NCI-H226 (cell line): ENCODE results near the gene MED10.

Experiments used
- DNase-seq: peaks from one replicate; pipeline ENCODE4 v3.0.0-alpha.2; 2015

MED10 gene, protein sequence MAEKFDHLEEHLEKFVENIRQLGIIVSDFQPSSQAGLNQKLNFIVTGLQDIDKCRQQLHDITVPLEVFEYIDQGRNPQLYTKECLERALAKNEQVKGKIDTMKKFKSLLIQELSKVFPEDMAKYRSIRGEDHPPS

DNA sequence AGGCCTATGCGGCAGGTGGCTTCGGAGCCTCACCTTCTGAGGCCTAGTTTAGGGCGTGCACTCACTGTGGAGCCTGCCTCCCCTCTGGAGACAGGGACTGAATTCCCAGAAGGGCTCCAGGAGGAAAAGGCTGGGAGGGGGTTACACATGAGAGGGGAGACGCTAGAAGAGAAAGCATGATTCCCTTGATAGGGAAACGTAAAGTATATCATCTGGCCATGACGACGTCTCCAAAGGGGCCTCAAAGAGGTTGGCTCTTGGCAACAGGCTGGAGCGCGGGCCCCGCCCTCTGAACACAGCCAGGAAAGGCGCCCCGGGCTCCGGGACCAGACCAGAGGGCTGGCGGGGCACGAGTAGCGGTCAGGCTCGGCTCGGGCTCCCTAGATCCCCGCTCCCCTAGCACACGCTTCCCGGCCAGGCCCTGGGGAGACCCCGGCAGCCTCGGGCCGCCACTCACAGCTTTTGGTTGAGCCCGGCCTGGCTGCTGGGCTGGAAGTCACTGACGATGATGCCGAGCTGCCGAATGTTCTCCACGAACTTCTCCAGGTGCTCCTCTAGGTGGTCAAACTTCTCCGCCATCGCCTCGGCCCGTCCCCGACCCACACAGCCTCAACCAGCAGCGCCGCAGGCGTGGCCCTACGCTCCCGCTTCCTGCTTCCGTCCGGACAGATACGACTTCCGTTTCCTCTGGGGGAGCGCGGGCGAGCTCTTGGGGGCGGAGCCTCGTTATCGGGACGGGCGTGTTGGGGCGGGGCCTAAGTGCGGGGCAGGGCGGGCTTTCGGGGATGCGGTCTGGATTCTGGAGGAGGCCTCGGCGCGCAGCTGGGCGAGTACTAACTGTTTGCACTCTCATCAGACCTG is at the start of gene MED10:
Gene MED10, minus strand, starts transcription at position 643 of the 861 bp plus-strand sequence. Its CDS starts 64 bp downstream, at position 579.
- DNase-seq = peak; percentile 89

DNA sequence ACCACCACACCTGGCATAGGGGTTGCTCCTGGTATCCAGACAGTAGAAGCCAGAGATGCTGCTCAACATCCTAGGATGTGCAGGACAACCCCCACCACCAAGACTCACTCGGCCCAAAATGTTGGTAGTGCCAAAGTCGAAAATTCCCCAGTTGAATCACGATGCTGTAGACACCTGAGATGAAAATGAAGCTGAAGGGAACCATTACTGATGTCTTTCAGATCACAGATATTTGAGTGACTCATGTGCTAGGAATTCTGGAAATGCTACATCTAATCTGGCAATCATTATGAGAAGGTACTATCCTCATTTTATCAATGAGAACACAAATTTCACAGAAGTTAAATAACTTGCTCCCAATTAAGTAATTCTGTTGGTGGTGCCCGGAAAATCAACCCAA is 49.3 kb upstream of the MED10 start:
- no peak for DNase-seq

DNA sequence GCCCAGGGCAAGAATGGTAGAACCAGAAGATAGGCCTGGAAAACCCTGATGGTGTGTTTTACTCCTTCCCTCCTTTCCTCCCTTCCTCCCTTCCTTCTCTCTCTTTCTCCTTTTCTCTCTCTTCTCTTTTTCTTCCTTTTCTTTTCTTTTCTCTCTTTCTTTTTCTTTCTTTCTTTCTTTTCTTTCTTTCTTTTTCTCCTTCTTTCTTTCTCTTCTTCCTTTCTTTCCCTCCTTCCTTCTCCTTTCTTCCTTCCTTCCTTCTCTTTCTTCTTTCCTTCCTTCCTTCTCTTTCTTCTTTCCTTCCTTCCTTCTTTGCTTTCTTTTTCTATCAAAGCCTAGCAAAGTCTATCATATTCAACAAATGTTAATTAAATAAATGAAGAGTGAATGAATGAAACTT is 46.4 kb upstream of the MED10 start:
- DNase-seq = no peak

DNA sequence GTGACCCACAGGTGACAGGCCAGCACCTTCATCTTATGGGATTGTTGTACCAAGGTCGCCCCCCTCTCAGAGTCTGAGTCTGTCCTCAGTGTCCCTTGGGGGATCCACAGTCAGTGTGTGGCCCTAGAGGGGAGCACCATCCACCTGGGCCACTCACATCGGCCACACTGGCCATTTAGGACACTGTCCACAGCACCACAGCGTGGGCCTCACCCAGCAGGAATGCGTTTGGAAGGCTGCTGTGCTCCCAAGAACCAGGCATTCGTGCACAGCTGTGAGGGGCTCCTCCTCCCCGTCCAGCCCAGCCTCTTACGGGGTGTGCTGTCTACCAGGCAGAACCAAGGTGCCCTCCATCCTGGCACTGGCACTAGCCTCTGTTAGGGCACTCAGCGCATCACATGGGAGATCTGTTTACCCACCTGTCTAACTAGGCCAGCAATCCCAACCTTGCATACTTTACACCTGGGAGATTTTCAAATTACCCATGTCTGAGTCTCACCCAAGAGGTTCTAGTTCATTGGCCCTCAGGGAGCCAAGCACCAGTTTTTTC is 45.8 kb upstream of the MED10 start:
- DNase-seq = no peak

DNA sequence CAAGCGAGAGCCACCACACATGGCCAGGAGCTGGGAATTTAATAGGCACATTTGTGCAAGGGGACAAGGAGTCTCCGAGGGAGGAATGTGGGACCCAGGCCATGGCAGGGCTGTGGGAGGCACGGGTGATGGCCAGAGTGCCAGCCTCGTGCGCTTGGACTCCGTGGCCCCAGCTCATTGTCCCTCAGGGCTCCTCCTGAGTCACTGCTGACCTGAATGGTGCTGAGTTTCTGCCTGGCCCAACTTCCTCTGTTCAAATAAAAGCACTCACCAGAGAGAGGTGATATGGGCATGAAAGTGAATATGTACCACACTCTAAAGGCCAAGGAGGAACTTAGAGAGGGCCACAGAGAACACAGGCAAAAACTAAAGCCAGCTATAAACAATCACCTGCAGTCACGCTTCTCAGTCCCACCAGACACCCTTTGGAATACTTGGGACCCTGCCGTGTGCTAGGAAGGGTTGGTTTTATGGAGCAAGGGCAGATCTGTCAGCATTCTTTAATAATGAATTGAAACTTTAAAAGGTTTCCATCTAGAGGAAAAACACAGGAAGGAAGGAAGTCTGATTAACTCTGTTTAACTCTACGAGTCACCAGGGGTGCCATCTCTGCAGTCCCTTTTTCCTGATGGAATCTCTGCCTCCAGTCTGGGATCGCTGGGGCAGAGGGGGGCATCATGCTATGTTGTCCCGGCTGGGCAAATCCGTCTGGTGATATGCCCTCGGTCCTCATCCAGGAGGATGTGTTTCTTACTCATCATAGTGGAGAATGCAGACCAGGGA is 45.2 kb upstream of the MED10 start:
- no peak for DNase-seq

DNA sequence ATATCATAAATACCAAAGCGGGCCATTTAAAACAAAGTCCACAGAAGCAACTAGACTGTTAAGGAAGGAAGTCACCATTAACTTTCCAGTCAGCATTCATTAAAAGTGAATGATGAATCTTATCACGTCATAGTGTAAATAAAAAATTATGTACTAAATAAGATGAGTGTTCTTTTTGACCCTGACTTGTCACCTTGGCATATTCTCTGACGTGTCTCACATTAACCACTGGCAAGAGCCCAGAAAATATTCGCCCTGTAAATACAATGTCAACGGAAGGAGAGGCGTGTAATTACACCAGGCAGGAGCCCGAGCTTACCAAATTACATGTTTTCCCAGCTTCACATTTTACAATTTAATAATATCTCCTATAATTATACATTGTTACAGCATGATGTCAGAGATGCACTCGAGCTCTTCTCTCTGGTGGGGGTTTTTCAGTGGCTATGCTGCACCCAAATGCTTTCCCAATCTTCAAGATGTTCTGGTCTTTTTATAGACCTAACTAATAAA is 41.0 kb upstream of the MED10 start:
- DNase-seq = no peak

DNA sequence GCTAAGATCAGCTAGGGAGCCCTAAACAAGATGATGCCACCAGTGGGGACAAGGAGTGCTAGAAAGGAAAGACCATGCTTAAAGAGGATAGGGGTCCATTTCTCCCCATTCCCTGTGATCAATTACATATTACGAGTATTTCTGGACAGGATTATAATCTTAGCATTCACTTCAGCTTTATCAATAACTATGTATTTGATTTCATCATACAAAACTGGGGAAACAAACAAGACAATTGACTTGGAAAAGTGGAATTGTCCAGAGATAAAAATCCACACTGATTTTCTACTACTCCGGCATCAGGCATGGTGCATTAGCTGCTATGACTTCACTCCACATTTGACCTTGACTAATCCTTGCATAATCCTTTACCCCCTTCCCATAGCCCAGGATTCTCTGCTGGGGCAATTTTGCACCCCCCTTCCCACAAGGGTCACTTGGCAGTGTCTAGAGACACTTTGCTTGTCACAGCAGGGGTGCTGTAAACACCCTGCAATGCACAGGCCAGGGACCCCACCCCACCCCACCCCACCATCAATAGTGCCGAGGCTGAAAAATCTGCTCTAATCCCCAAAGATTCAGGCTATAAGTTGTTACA is 40.4 kb upstream of the MED10 start:
- DNase-seq = no peak

DNA sequence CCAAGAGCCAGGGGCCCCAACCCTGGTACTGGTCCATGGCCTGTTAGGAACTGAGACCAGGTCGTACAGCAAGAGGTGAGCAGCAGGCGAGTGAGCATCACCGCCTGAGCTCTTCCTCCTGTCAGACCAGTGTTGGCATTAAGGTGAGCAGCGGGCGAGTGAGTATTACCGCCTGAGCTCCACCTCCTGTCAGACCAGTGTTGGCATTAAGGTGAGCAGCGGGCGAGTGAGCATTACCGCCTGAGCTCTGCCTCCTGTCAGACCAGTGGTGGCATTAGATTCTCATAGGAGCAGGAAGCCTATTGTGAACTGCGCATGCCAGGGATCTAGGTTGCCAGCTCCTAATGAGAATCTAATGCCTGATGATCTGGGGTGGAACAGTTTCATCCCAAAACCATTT is 39.3 kb upstream of the MED10 start:
- no peak for DNase-seq

DNA sequence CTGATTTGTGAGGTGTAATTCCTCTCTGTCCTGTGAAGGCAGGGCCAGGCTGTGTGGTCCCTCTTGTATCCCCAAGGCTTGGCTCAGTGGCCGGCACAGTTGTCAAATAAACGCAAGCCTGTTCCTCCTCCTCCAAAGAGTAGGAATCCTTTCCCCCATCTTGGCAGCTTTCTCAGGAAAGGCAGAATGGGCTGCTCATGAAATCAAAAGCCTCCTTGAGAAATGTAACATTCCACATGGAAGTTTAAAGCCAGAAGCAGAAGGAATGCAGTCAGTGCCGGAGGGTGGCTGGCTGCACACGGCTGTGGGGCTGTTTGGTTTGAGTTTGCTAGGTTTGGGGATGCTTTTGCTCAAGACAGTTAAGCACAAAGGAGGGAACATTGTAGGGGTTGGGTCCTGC is 34.5 kb upstream of the MED10 start:
- no peak for DNase-seq

DNA sequence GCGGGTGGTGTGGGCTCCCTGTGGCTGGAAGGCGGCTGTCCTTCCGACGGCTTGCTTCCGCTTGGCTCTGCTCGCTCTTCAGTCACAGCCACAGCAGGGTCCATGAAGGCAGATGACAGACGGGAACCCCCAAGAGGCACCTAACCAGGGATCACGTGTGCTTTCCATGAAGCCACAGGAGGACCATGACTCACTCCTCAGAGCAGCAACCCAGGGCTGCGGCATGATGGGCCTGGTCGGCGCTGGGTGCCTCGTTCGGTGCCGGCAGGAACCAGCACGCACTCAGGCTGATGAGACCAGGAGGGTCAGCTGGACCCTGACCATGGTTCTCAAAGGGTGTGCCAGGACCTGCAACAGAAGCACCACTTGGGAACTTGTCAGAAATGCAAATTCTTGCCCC is 32.8 kb upstream of the MED10 start:
- DNase-seq = no peak

DNA sequence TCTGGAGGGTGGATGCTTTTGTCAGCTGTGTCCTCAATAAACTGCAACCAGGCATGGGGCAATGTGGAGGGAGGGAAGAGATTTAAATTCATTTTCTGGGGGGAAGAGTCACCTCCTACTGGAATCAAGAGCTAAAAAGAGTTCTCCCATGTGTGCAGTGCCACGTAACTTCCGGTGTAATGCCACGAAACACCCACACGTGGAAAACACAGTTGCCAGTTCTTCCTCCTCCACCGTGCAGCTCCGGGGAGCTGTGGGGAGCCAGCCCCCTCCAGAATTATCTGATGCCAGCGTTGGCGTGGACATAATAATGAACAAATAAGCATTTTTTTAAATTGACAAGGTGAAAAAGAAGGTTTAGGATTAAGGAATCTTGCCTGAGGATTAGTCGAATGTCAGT is 32.1 kb upstream of the MED10 start:
- no peak for DNase-seq

DNA sequence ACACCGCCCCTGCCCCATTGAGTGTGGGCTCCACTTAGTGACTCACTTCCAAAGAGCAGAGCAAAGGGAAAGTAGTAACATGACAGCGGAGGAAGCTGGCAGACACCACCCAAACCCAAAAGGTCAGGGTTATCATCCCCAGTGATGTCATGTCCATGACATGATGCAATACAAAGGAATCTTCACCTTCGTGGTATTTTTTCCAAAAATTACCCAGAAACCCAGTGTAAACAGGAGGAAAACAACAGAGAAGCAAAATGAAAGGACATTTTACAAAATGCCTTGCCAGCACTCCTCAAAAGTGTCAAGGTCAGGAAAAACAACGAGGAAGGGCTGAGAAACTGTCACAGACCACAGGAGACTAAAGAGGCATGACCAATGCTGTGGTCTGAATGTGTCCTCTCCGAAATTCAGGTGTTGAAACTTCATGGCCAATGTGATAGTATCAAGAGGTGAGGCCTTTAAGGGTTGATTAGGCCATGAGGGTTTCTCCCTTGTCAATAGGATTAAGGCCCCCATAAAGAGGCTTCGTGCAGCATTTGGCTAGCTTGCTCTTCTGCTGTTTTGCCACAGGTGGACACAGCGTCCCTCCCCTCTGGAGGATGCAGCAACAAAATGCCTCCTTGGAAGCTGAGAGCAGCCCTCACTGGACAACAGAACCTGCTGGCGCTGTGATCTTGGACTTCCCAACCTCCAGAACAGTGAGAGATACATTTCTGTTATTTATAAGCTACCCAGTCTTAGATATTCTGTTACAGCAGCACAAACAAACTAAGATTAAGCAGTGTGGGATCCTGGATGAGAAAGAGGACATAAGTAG is 30.5 kb upstream of the MED10 start:
- no peak for DNase-seq

DNA sequence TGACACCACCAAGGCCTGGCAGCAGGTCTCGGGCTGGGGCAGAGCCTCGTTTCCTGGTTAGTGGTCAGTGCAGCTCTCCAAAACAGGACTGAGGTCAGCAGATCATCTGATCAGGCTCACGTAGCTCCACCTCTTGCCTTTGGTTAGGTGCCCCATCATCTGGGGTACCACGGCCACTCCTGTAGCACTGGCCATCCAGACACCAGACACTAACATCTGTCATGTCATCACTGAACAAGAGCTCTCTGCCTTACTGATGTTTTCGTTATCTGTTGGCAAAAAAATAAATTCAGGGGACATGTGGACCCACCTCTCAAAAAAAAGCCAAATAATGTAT is 29.9 kb upstream of the MED10 start:
- DNase-seq = no peak

DNA sequence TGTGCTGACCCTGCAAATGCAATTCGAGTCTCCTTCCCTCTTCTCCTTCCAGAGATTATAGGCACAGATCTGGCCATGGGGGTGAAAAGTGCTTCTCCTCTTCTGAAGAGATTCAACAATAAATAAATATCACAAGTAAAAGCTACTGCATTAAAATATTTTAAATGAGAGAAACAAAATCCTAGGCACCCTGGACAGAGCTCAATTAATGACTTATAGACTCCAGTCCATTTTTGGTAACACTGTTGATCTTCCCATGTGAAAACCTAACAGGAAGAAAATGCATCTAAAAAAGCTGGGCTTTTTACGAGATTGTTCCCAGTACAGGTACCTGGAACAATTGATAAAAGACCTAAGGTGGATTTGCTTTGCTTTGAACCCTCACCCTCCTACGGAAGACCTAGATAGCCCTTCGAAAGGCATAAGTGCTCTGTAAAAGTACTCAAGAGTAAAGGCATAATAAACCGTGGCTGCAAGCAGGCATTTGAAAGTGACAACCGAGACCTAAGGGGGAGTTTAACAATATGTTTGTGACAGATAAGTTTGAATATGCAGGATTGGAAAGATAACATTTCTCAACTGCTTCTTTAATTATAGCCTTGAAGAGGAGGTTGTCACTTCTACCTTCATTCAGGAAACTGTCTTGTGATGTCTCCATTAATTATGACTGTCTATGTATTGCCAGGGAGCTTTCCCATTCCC is 29.4 kb upstream of the MED10 start:
- no peak for DNase-seq

DNA sequence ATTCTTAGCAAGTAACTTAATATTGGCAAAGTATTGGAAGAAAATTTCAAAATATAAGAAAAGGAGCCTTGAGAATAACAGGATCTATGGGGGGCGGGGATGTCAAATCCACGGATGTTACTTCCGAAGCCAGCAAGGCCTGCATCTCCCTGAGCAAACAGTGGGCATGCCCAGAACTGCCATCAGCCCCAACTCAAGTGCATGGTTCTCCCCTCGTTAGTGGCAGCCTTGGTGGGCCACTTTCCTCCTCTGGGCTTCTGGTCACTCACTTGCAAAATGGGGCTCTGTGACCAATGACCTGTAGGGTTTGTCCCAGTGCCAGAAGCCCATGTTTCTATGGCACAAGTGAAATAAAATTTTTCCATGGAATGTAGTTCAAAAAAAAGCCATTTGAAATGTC is 27.2 kb upstream of the MED10 start:
- no peak for DNase-seq

DNA sequence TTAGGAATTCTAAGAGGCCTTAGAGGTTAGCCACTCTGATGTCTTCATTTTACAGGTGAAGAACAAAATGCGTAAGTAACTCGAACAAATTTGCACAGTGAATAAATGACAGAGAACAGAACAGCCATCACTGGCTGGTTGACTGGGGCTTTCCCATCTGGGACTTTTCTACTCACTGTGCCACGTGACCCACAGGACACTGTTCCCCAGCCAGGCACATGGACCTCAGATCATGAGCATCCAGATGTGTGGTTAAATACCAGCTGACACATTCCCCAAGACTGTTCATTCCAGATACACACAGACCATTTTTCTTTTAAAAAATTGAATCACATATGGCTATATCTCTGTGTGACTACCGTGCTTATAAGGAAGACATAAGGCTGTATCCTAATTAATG is 25.8 kb upstream of the MED10 start:
- DNase-seq = no peak

DNA sequence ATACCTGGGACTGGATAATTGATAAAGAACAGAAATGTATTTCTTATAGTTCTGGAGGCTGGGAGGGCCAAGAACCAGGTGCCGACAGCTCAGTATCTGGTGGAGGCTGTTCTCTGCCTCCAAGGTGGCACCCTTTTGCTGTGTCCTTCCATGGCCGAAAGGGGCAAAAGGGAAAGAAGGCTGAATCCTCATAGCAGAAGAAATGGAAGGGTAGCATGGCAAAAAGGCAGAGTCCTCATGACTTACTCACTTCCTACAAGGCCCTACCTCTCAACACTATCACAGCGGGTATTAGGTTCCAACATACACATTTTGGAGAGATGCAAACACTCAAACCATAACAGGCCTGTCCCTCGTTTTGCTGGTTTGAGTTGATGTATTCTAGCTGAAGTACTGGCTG is 25.1 kb upstream of the MED10 start:
- DNase-seq = no peak

DNA sequence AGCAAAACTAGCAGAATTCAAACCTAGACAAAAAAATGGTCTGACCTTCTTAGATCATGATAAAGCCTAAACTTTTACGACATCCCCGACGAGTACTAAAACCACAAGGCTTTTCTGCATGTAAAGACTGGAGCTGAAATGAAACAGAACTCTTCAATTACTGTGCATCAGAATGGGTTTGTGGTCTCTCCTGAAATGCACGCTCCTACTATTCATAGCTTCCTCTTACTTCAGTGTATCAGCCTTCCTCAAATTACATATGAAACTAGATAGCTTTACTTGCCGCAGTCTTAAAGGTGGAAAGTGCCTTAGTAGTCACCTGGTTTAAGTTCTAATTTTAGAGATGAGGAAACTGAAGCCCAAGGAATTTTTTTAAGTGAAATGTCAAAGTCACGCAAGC is 24.6 kb upstream of the MED10 start:
- no peak for DNase-seq

DNA sequence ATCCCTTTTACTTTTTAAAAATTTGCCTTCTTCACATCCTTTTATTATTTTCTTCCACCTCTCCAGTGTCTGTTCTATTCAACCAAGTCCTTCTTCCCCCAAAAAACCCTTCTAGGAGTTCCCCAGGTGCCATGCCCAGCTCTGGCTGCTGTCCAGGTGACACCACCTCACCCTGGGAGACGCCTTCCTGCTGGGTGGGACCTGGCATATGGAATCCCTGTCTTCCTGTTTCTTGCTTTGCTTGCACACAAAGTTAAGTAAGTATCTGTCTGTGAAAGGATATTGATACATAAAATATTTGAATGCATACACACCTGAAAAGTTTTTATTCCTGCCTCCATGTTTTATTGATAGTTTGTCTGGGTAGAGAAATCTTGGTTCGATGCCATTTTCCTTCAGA is 23.1 kb upstream of the MED10 start:
- DNase-seq = no peak

DNA sequence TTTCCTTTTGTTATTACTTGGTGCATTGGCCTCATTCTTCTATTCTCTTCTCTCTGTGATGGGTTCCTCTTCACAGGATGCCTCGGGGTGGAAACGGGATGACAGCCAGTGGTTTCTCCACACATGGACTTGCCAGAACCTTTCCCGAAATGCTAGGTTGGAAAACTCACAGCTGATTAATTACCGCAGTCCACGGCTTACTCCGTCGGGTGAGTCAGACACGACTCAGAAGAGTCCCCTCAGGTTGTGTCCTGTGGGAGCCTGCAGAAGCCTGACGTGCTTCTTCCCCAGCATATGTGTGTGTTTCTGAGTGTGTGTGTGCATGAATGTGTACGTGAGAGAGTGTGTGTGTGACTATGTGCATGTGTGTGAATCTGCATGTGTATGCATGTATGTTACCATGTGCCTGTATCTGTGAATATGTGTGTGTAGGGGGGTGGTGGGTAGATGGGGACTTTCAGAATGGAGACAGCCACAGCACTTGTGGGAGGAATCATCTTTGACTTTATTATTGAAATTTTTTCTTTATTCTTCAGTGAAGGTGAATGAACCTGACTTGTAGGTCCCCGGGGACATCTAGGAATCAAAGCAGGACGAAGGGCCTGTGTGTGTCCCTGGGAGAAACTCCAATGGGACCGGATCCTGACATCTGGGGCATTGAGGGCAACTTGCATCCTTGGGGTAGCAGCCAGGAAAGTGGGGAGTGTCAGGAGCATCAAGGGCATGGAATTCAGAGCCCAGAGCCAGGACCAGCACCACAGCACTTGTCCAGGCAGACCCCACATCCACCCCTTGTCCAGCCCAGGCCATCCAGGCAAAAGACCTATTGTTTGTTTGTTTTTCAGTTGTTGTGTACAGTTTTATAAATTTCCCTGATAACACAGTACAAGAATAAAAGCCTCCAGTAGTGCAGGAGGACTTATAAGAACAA is 21.9 kb upstream of the MED10 start:
- peak; percentile 11 for DNase-seq
